GM12864 (cell line): ENCODE data around the gene MYO1C.
"Not testable (repeated sequence)": the region's sequence is repeated elsewhere in the genome, so short reads cannot be mapped to it uniquely, and the experiment has no call there.

ENCODE experiments used
- DNase-seq: peaks from one replicate; pipeline ENCODE4 v3.0.0-alpha.2; 2011; ENCODE audit warnings: low read depth
- H3K4me3 ChIP-seq: 2 replicates; pipeline ENCODE4 v1.5.1; 2011; ENCODE audit warnings: mild to moderate bottlenecking, low read depth, low read length, control low read depth
- TF ChIP-seq, protein P1 (sequence below): IDR thresholded peaks from 2 replicates; pipeline ENCODE4 v1.5.1; 2011; ENCODE audit warnings: low read depth, mild to moderate bottlenecking, moderate library complexity, low read length, control low read depth, inconsistent platforms; ENCODE audit errors: missing control alignments

MYO1C gene

DNA sequence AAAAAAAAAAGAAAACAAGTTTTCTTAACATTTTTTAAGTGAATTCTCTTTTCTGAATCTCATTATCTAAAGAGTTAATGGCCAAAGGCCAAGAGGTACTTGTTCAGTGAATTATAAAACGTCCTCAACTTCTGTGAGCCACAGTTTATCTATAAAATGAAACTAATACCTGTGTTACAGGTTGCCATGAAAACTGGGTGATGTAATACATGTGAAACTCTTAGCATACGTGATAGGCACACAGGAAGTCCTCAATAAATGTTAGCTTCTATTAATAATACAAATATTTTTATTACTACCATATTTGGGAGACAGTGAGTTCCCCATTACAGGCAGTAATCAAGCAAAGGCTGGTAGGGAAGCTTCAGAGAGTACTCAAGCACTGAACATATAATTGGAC, 37.4 kb upstream of the MYO1C start:
- no peak for DNase-seq
- TF ChIP-seq, protein P1, sequence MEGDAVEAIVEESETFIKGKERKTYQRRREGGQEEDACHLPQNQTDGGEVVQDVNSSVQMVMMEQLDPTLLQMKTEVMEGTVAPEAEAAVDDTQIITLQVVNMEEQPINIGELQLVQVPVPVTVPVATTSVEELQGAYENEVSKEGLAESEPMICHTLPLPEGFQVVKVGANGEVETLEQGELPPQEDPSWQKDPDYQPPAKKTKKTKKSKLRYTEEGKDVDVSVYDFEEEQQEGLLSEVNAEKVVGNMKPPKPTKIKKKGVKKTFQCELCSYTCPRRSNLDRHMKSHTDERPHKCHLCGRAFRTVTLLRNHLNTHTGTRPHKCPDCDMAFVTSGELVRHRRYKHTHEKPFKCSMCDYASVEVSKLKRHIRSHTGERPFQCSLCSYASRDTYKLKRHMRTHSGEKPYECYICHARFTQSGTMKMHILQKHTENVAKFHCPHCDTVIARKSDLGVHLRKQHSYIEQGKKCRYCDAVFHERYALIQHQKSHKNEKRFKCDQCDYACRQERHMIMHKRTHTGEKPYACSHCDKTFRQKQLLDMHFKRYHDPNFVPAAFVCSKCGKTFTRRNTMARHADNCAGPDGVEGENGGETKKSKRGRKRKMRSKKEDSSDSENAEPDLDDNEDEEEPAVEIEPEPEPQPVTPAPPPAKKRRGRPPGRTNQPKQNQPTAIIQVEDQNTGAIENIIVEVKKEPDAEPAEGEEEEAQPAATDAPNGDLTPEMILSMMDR: no peak
- H3K4me3 ChIP-seq: no peak overlapping the region

DNA sequence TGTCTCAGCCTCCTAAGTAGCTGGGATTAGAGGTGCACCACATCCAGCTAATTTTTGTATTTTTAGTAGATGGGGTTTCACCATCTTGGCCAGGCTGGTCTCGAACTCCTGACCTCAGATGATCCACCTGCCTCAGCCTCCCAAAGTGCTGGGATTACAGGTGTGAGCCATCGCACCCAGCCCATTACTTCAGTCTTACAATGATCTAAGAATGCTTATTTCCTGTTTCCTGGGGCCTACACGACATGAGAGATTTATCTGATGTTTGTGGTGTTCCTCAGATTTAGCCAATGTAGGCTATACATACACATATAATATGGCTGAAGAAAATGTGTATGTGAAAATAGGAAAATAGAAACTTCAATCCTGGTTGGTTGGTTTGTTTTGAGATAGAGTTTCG, 34.4 kb upstream of the MYO1C start:
- DNase-seq, H3K4me3 ChIP-seq: not testable (repeated sequence)

DNA sequence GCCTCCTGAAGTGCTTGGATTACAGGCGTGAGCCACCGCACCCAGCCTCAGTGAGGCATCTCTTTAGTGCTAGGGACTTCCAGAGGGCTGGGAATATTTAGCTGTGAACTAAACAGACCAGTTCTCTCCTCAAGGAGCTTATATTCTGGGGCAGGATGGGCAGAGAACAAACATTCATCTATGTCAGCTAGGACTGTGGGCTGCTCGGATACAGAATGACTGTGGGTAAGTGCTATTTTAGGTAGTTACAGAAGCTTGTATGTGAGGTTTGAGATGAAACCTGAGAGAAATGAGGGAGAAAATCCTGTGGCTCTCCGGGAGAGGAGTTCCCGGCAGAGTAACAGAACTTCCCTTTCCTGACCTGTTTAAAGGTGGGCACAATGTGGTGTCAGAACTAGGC, 30.1 kb upstream of the MYO1C start:
- H3K4me3 ChIP-seq: no peak overlapping the region
- TF ChIP-seq, protein P1: no peak
- no peak for DNase-seq

DNA sequence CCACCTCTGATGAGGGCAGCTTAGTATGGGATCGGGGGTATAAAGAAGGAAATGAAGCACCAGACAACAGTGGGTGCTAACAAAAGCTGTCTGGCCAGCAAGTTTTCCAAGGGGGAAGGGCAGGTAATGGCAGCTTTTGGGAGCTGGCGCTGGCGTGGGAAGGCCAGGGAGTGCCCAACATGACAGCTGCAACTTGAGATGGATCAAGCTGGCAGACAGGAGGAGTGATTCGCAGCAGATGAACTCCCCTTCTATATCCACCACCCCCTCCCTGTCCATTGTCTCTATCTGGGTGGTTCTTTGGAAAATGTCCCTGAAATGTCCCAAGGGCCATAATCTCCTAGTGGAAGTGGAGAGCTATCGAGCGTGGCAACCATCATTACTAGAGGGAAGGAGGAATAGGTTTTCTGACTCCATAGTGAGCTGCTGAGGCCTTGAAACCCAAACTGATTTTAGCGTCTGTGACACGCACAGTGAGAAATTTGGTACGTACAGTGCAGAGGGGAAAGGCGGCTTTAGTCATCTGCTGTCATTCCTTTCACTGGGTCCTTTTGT, 28.7 kb upstream of the MYO1C start:
- TF ChIP-seq, protein P1: no peak
- no peak for DNase-seq
- H3K4me3 ChIP-seq: no peak overlapping the region

DNA sequence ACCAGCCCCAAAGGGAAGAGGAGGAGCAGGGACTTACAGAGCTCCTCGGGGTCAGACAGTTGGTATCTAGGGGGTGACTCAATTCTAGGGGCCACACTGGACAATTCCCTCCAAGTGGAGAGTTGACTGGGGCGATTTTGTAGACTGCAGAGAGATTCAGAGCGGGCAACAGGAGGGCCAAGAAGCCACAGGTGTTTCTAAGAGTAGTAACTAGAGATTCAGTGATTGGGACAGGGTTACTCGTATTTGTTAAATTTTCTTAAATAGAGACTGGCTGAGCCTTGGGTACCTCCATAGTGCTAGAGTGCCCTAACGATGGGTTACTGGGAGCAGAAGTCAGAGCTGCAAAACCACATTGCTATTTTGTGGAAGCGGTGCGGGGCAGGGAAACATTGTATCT, 27.2 kb upstream of the MYO1C start:
- H3K4me3 ChIP-seq: no peak overlapping the region
- TF ChIP-seq, protein P1: no peak
- DNase-seq: no peak

DNA sequence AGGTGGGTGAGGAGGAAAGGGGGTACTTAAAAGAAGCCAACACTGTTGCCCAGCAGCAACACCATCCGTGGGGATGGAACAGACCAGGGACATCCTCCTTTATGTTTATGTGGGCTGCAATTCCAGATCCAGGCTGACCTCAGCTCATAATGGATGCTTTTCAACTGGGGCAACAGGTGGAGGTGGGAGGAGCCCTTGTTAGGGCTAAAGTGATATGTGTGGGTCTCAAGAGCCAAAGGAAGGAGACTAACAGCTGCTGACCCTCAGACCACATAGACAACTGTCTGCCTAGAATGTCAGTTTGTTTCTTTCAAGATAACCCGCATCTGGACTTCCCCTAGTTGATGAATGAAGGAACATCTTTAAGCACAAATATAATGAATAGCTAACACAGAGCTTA, 25.9 kb upstream of the MYO1C start:
- TF ChIP-seq, protein P1: no peak
- no peak overlapping the region for H3K4me3 ChIP-seq
- no peak for DNase-seq

DNA sequence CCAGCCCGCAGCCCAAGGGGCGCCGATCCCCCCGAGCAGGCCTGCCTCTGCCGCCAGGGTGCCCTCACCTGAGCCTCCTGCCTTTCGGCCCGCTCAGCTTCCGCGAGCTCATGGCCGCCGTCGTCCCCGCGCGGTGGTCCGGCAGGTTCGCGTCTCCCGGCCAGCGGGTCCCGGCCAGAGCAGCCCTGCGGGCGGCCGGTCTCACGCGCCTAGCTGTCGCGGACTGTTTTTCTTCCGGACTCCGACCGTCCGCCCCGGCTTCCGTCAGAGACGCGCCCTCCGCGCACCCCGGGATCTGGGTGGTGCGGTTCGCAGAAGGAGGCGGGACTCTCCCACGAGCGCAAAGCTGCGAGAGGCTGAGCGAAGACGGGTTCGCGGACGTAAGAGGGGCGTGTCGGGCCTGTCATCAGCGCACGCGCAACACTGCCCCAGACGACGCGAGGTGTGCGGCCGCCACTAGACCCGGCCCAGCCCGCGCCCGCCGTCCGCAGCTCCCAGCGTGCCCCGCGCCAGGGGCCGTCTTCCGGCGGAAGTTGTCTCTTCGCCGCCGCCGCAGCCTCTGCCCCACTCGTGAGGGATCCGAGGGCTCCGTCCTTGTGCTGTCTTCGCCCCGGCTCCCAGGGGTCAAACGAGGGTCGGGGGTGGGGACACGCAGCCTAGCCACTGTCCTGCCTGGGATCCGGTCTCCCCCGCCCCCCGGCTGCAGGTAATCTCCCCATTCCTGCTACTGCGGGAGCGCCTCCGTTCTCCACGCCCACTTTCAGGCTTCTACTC, 24.1 kb upstream of the MYO1C start, which contains the start of gene INPP5K:
INPP5K (minus strand) TSS at position 225 of the 774 bp plus-strand sequence; CDS start at position 112, 113 bp downstream.
- TF ChIP-seq, protein P1: no peak
- peak within 1 kb of the TSS; percentile 92 for H3K4me3 ChIP-seq
- DNase-seq: peak; percentile 94
